HG02588 (cell line): Measurements from ENCODE around the gene DNAH6.
"Not testable (repeated sequence)": the region's sequence is repeated elsewhere in the genome, so short reads cannot be mapped to it uniquely, and the experiment has no call there.

Experiments
- ATAC-seq: cut with Tn5 transposase; IDR thresholded peaks from one replicate; pipeline ENCODE4 v1.9.1; 2021; ENCODE audit warnings: mild to moderate bottlenecking, moderate library complexity; ENCODE audit not compliant: unreplicated experiment

The DNAH6 gene, protein sequence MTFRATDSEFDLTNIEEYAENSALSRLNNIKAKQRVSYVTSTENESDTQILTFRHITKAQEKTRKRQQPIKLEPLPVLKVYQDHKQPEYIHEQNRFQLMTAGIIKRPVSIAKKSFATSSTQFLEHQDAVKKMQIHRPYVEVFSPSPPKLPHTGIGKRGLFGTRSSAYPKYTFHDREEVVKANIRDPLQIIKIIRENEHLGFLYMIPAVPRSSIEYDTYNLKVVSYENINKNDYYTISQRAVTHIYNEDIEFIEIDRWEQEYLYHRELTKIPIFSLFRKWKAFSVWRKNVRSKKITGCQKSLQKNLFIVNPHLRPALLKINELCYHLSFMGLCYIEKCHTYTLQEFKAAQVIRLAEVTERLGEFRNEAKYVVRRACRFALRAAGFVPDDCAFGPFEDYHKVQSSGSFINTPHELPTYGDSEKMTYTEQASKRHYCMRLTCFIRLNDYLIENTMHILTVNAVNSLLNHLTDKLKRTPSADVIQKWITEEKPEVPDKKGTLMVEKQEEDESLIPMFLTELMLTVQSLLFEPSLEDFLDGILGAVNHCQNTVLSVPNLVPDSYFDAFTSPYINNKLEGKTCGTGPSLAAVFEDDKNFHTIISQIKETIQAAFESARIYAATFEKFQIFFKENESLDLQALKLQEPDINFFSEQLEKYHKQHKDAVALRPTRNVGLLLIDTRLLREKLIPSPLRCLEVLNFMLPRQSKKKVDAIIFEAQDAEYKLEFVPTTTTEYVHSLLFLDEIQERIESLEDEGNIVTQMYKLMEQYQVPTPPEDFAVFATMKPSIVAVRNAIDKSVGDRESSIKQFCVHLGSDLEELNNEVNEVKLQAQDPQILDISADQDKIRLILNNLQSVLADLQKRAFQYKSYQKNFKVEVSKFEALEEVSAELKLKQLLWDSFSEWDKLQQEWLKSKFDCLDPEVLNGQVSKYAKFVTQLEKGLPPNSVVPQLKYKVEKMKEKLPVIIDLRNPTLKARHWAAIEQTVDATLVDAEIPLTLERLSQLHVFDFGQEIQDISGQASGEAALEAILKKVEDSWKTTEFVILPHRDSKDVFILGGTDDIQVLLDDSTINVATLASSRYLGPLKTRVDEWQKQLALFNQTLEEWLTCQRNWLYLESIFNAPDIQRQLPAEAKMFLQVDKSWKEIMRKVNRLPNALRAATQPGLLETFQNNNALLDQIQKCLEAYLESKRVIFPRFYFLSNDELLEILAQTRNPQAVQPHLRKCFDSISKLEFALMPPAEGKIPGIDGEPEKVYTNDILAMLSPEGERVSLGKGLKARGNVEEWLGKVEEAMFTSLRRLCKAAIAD (N-terminal part only)

DNA sequence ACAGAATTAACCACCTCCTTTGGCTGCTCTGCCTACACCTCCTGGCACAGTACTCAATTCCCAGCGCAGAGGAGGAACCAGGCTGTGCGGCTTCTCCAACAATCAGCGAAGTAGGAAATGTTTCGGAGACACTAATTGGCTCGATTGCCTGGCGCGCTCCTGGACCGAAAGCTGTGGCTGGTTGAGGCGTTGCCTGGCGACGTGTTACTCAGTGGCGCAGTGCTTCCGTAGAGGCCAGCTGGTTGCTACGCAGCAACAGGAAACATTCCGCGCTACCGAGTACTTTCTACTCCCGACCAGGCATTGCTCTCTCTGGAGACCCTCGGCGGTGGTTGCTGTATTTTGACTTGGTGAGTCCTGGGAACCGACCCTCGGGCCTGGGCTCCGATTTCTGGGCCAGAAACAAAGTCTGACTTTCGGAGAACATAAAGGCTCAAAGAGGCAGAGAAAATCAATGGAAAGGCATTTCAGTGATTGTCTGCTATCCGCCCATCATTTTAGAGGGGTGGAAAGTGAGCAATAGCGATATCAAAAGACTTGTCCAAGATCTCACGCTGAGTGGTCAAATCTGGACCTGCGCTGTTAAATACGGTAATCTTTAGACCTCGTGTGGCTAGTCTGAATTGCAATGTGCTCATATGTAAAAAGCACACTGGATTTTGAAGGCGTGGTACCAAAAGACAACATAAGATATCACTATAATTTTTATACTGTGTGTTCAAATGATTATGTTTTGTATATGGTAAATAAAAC lies at the start of gene DNAH6:
TSS of gene DNAH6 (plus strand) at position 265 of the 753 bp plus-strand sequence. CDS start 1,329 bp downstream, outside the sequence.
- peak; percentile 99 for ATAC-seq

GRCh38 chr2:84467389-84467788 lies 48.9 kb upstream of the DNAH6 start:
- ATAC-seq, result no peak

DNA sequence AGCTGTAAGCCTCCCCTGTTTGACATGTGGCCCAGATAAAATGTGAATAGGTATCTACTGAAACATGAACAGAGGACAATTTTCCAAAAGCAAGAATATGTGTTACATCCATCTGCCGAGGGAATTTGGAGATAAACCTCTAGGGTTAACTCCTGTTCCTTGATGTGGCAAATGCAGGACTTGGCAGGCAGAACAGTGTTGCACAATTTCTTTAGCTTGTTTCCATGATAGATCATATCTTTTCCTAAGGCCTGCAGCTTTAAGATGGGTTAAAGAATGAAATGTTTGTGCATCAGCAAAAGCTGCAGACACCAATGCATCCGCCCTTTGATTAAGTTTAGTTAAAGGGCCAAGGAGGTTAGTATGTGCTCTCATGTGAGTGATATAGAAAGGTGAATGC lies 43.9 kb upstream of the DNAH6 start:
- ATAC-seq, result not testable (repeated sequence)

DNA sequence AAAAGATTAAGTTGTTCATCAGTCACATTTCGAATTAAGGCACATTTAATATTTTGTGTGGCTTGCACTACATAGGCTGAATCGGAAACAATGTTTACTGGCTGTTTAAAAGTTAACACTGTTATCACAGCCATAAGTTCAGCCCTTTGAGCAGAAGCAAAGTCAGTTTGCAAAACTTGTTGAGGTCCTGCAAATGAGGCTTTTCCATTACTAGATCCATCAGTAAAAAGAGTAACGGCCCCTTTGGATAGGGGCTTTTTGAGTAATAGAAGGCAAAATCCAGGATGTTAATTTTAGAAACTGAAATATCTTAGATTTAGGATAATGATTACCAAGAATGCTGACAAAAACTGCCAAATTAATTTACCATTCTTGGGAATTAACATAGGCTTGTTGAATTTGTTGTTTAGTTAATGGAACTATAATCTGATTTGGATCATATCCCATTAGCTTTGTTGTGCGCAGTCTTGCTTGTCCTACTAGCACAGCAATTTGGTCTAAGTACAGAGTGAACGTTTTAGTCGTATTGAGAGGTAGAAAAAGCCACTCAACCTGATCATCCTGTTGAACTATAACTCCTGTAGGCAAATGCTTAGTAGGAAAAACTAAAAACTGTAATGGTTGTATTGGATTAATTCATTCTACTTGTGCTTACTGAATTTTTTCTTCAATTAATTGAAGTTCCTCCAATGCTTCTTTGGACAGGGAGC lies 43.3 kb upstream of the DNAH6 start:
- ATAC-seq, result no peak

- ATAC-seq, result no peak
These were observed 42.1 kb upstream of the DNAH6 start for GRCh38 chr2:84474176-84474575.

- ATAC-seq, result no peak
These were observed 38.4 kb upstream of the DNAH6 start for GRCh38 chr2:84477886-84478285.

- no peak for ATAC-seq
These were observed 37.4 kb upstream of the DNAH6 start for GRCh38 chr2:84478867-84479266.

DNA sequence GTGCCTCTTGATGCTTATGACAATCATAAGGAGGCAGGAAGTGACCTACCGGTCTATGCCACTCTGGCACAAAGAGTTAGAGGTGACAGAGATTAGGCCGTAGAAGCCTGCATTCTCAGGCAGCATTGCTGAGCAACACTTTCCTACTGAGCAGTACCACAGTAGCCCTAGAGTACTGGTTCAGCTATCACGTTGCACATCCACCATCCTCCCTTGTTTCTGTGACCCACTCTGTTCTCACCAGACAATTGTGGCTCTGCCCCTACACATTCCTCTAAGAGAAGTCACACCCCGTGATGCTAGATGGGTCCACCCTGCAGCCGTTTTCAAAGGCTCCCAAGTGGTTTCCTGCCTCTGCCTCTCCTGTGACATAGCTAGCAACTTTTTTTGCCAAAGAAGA lies 34.6 kb upstream of the DNAH6 start:
- ATAC-seq, result no peak

DNA sequence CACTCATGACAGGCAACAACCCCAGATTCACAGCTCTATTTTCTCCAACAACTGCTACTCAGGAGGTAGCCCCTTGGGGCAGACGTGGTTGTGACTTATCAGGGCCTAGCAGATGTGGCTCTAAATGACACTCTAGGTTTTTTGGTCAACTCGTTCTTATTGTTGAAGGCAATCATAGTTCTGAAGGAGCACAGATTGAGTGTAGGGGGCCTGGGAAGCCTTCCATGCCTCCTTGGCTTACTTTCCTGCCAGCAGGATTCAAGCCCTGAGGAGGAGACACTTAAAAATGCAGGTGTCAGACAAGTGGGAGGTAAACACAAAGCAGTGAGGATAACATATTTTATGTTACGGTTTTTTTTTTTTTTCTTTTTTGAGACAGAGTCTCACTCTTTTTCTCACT lies 33.7 kb upstream of the DNAH6 start:
- ATAC-seq, result no peak

GRCh38 chr2:84483320-84483719 lies 33.0 kb upstream of the DNAH6 start:
- no peak for ATAC-seq

DNA sequence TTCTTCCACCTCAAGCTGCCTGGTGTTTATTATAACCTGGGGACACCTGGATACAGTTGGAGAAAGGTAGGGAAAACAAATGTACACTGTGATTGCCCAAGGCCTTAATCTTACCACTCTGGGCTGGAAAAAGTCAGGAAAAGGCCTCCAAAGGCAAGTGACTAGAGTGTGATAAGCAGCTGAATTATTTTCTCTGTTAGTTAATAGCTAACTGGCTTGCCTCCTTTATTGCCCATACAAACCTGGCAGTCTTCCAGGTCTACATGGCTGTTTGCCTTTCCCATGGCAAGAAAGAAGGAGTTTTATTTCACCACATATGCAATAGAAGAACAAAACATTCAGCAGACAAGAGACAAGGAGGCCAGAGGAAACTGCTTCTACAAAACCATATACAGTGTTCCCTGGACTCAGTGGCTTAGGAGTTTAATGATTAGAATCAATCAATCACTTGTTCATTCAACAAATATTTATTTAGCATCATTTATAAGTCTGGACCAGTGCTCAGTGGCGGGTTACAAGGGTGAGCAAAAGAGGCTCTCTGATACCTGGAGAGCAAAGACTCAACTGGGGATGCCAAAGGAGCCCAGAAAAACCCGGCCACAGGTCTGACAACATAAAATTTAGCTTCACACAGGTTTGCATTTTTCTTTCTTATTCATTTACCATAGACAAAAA lies 29.7 kb upstream of the DNAH6 start:
- no peak for ATAC-seq

GRCh38 chr2:84487298-84487996 lies 28.9 kb upstream of the DNAH6 start:
- ATAC-seq, result no peak

DNA sequence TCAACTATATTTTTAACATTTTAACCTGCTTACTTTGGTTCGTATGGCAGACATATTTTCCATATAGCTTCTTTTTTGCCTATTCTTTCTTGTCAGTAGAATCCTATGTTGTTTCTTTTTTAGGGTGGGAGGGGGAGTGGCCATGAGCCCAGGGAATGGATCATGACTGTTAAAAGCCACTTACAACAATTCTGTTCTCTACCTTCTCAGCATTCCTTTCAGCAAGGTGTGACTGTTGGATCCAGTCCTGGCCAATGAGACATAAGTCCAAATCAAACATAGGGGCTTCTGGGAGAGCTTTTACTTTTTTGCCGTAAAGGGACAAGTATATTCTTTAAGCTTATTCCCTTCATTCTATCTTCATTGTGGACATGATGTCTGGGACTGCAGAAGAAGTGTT lies 25.0 kb upstream of the DNAH6 start:
- no peak for ATAC-seq

DNA sequence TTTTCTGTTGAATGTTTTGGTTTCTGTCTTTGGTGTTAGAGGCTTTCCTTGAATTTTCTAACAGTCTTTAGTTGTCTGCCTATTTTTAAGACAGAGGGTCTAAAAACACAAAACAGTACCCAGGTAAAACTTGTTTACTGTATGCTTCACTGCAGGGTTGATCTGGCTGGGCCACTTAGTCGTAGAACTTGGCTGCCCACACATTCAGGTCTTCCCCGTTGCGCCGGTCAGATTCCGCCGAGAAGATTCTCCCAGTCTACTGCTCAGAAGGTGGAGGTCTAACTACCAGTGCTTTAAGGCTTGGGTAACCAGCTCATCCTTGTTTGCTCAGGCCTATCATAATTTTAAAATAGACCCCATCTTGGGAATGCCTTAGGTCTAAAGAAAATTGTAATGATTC lies 24.6 kb upstream of the DNAH6 start:
- no peak for ATAC-seq

DNA sequence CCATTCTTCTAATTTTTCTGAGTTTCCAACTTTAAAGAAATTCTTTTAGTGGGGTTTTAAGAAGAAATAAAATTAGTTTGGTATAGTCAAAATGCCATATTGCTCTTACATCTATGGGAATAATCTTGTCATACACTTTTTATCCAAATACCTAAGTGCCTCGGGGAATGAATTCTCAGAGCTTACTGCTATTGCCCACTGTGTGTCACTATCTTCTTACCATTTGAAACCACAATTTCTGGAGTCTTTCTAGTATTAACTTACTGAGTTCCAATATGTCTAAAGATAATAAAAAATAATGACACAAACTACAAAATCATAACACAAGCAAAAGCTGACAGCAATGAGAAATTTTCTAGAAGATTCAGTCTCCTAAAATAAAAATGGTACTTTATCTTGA lies 23.7 kb upstream of the DNAH6 start:
- ATAC-seq, result no peak

- no peak for ATAC-seq
These were observed 22.8 kb upstream of the DNAH6 start for GRCh38 chr2:84493514-84493913.

GRCh38 chr2:84494070-84494469 lies 22.2 kb upstream of the DNAH6 start:
- ATAC-seq, result no peak

GRCh38 chr2:84495539-84496146 lies 20.7 kb upstream of the DNAH6 start:
- peak; percentile 80 for ATAC-seq
